Measurements from ENCODE around the gene ANTXR1. TPM values are rescaled to one million over a fixed set of nuclear protein-coding genes. Genes with fewer than 3 reads are reported as not detected.

ANTXR1 gene
- total RNA-seq, 1 experiment from 2014 or later, result 0.27 TPM

GRCh38 chr2:69081757-69082156 lies 68.8 kb downstream of the ANTXR1 start:
- intact Hi-C loops (cut with micrococcal nuclease; ENCODE audit: unreplicated experiment), result no loop called here
- H3K36me3 Mint-ChIP-seq (ENCODE audit: insufficient read depth, unreplicated experiment), result no peaks in the 10 kb centered on the region
- TF ChIP-seq CTCF (IDR thresholded peaks at IDR 0.05; ENCODE audit: insufficient read depth in 1 of 2, low read depth in 1 of 2, low read length in 1 of 2, severe bottlenecking in 1 of 2, unreplicated experiment in 1 of 2), result no peak
- no peak for DNase-seq
- Histone ChIP-seq H3K4me3 (ENCODE audit: low read depth, low read length) (no peak overlapping the region), H3K9me3 (no peaks in the 10 kb centered on the region), H3K4me1 (no peaks in the 10 kb centered on the region), H3K27me3 (replicated peaks; ENCODE audit: control insufficient read depth, insufficient read depth, low read length) (no peaks in the 10 kb centered on the region; the same call in 1 of the 2 replicates), H3K36me3 (ENCODE audit: control insufficient read depth, insufficient read depth, low read length) (no peaks in the 10 kb centered on the region)
- BruUV-seq (replicated peaks), result no TSS peak
- H3K4me3 Mint-ChIP-seq (ENCODE audit: unreplicated experiment), result no peak overlapping the region
- no peaks in the 10 kb centered on the region for H3K4me1 Mint-ChIP-seq (ENCODE audit: low read depth, unreplicated experiment)
- no peaks in the 10 kb centered on the region for H3K27me3 Mint-ChIP-seq (ENCODE audit: insufficient read depth, unreplicated experiment)
- H3K27ac Mint-ChIP-seq (ENCODE audit: unreplicated experiment), result no peak overlapping the region
- CTCF ChIA-PET, result no interaction called here
- no peaks in the 10 kb centered on the region for H3K9me3 Mint-ChIP-seq (ENCODE audit: unreplicated experiment)
- POLR2A ChIA-PET, result no interaction called here

- H3K36me3 ChIP-seq (ENCODE audit: control insufficient read depth, insufficient read depth, low read length), result no peaks in the 10 kb centered on the region
- POLR2A ChIA-PET, result no interaction called here
- no peak for TF ChIP-seq CTCF (IDR thresholded peaks at IDR 0.05; ENCODE audit: insufficient read depth in 1 of 2, low read depth in 1 of 2, low read length in 1 of 2, severe bottlenecking in 1 of 2, unreplicated experiment in 1 of 2)
- no peaks in the 10 kb centered on the region for H3K9me3 Mint-ChIP-seq (ENCODE audit: unreplicated experiment)
- H3K4me1 Mint-ChIP-seq (ENCODE audit: low read depth, unreplicated experiment), result no peaks in the 10 kb centered on the region
- no peak for DNase-seq
- H3K9me3 ChIP-seq, result no peaks in the 10 kb centered on the region
- CTCF ChIA-PET, result no interaction called here
- BruUV-seq (replicated peaks), result no TSS peak
- no peak overlapping the region for H3K4me3 Mint-ChIP-seq (ENCODE audit: unreplicated experiment)
- H3K4me3 ChIP-seq (ENCODE audit: low read depth, low read length), result no peak overlapping the region
- H3K27ac Mint-ChIP-seq (ENCODE audit: unreplicated experiment), result no peak overlapping the region
- no peaks in the 10 kb centered on the region for H3K27me3 Mint-ChIP-seq (ENCODE audit: insufficient read depth, unreplicated experiment)
- no peaks in the 10 kb centered on the region for H3K4me1 ChIP-seq
- H3K27me3 ChIP-seq (replicated peaks; ENCODE audit: control insufficient read depth, insufficient read depth, low read length), result no peaks in the 10 kb centered on the region; the same call in 1 of the 2 replicates
- no peaks in the 10 kb centered on the region for H3K36me3 Mint-ChIP-seq (ENCODE audit: insufficient read depth, unreplicated experiment)
- intact Hi-C loops (cut with micrococcal nuclease; ENCODE audit: unreplicated experiment), result no loop called here
Observed at GRCh38 chr2:69082430-69082997, 69.5 kb downstream of the ANTXR1 start.

- H3K9me3 Mint-ChIP-seq (ENCODE audit: unreplicated experiment), result no peaks in the 10 kb centered on the region
- Histone ChIP-seq H3K36me3 (ENCODE audit: control insufficient read depth, insufficient read depth, low read length) (no peaks in the 10 kb centered on the region), H3K4me3 (ENCODE audit: low read depth, low read length) (no peak overlapping the region), H3K4me1 (no peaks in the 10 kb centered on the region), H3K9me3 (no peaks in the 10 kb centered on the region), H3K27me3 (replicated peaks; ENCODE audit: control insufficient read depth, insufficient read depth, low read length) (no peaks in the 10 kb centered on the region; the same call in 1 of the 2 replicates)
- H3K4me1 Mint-ChIP-seq (ENCODE audit: low read depth, unreplicated experiment), result no peaks in the 10 kb centered on the region
- no peak for DNase-seq
- ChIA-PET POLR2A (no interaction called here), CTCF (no interaction called here)
- no peaks in the 10 kb centered on the region for H3K36me3 Mint-ChIP-seq (ENCODE audit: insufficient read depth, unreplicated experiment)
- intact Hi-C loops (cut with micrococcal nuclease; ENCODE audit: unreplicated experiment), result no loop called here
- H3K27ac Mint-ChIP-seq (ENCODE audit: unreplicated experiment), result no peak overlapping the region
- TF ChIP-seq CTCF (IDR thresholded peaks at IDR 0.05; ENCODE audit: insufficient read depth in 1 of 2, low read depth in 1 of 2, low read length in 1 of 2, severe bottlenecking in 1 of 2, unreplicated experiment in 1 of 2), result no peak
- H3K27me3 Mint-ChIP-seq (ENCODE audit: insufficient read depth, unreplicated experiment), result no peaks in the 10 kb centered on the region
- no TSS peak for BruUV-seq (replicated peaks)
- H3K4me3 Mint-ChIP-seq (ENCODE audit: unreplicated experiment), result no peak overlapping the region
Observed at GRCh38 chr2:69083235-69083748, 70.3 kb downstream of the ANTXR1 start.

Measured in Caco-2 (cell line).